ENCODE measurements around the gene DGCR8. TPM values are rescaled to one million over a fixed set of nuclear protein-coding genes. Genes with fewer than 3 reads are reported as not detected.

The DGCR8 gene
- total RNA-seq, 1 experiment from 2014 or later: 15.2 TPM

Small RNAs within 50 kb of the gene (small RNA-seq; reads per million reads assigned to genes)
- gene MIR185 (0.37 to 3.0 reads per million in 2 experiments), gene MIR6816 (0 to 0.04 reads per million in 2 experiments), gene RF00017 (0 reads per million in 2 experiments), gene RF00599 (0 reads per million in 2 experiments)

Other genes with a start within 250 kb of the DGCR8 start
- gene GNB1L, start 225.4 kb upstream of the DGCR8 start, total RNA-seq (2014; rRNA removed; shearing (Covaris generic)): 9.6 and 11.7 TPM in 2 replicates
- gene RTL10, start 225.4 kb upstream of the DGCR8 start, total RNA-seq (2014; rRNA removed; shearing (Covaris generic)): 12.7 and 13.0 TPM in 2 replicates
- gene COMT, start 138.5 kb upstream of the DGCR8 start, total RNA-seq (2014; rRNA removed; shearing (Covaris generic)): 90.3 and 100 TPM in 2 replicates
- gene TXNRD2, start 138.4 kb upstream of the DGCR8 start, total RNA-seq (2014; rRNA removed; shearing (Covaris generic)): 36.4 and 38.2 TPM in 2 replicates
- gene ARVCF, start 63.4 kb upstream of the DGCR8 start, total RNA-seq (2014; rRNA removed; shearing (Covaris generic)): 0.84 and 1.4 TPM in 2 replicates
- gene TANGO2, start 59.1 kb upstream of the DGCR8 start, total RNA-seq (2014; rRNA removed; shearing (Covaris generic)): 13.0 and 15.2 TPM in 2 replicates
- gene RANBP1, start 35.9 kb downstream of the DGCR8 start, total RNA-seq (2014; rRNA removed; shearing (Covaris generic)): 186 and 247 TPM in 2 replicates
- gene TRMT2A, start 37.0 kb downstream of the DGCR8 start, total RNA-seq (2014; rRNA removed; shearing (Covaris generic)): 23.8 and 29.1 TPM in 2 replicates
- 6.5 and 8.1 TPM in 2 replicates for gene ZDHHC8, start 51.6 kb downstream of the DGCR8 start, total RNA-seq (2014; rRNA removed; shearing (Covaris generic))
- not detected in 2 replicates for gene CCDC188, start 70.8 kb downstream of the DGCR8 start, total RNA-seq (2014; rRNA removed; shearing (Covaris generic))
- gene RTN4R, start 188.1 kb downstream of the DGCR8 start, total RNA-seq (2014; rRNA removed; shearing (Covaris generic)): 1.6 and 1.9 TPM in 2 replicates
- gene DGCR6L, start 239.8 kb downstream of the DGCR8 start, total RNA-seq (2014; rRNA removed; shearing (Covaris generic)): 17.3 TPM in 2 replicates

All from NCI-H460 (cell line).